ENCODE measurements around the gene C16orf89.

Gene C16orf89

GRCh38 chr16:5065326-5065725, 430 bp downstream of the C16orf89 start:
- H3K4me1 ChIP-seq (ENCODE audit: control insufficient read depth, insufficient read depth, low read length) = peaks cover 19% of the 10 kb centered on the region
- no peaks in the 10 kb centered on the region for H3K27me3 ChIP-seq (ENCODE audit: control insufficient read depth, insufficient read depth, low read length)
- no peaks in the 10 kb centered on the region for H3K9me3 ChIP-seq (ENCODE audit: control insufficient read depth, low read length)
- peak overlapping the region; percentile 2 for H3K4me3 ChIP-seq (ENCODE audit: low read length)
- H3K36me3 ChIP-seq (ENCODE audit: control insufficient read depth, insufficient read depth, low read length) = no peaks in the 10 kb centered on the region
- H3K9ac ChIP-seq (ENCODE audit: low read length) = peak overlapping the region; percentile 57

- Histone ChIP-seq H3K9ac (ENCODE audit: low read length) (peak overlapping the region; percentile 57), H3K4me1 (ENCODE audit: control insufficient read depth, insufficient read depth, low read length) (peaks cover 19% of the 10 kb centered on the region), H3K4me3 (ENCODE audit: low read length) (peak overlapping the region; percentile 2), H3K9me3 (ENCODE audit: control insufficient read depth, low read length) (no peaks in the 10 kb centered on the region), H3K36me3 (ENCODE audit: control insufficient read depth, insufficient read depth, low read length) (no peaks in the 10 kb centered on the region), H3K27me3 (ENCODE audit: control insufficient read depth, insufficient read depth, low read length) (no peaks in the 10 kb centered on the region)
These were observed 841 bp downstream of the C16orf89 start for GRCh38 chr16:5064915-5065314.

GRCh38 chr16:5062790-5063765, 2.7 kb downstream of the C16orf89 start:
- Histone ChIP-seq H3K36me3 (ENCODE audit: control insufficient read depth, insufficient read depth, low read length) (no peaks in the 10 kb centered on the region), H3K27me3 (ENCODE audit: control insufficient read depth, insufficient read depth, low read length) (no peaks in the 10 kb centered on the region), H3K4me3 (ENCODE audit: low read length) (no peak overlapping the region), H3K9me3 (ENCODE audit: control insufficient read depth, low read length) (no peaks in the 10 kb centered on the region), H3K9ac (ENCODE audit: low read length) (no peak overlapping the region), H3K4me1 (ENCODE audit: control insufficient read depth, insufficient read depth, low read length) (peaks cover 19% of the 10 kb centered on the region)

- H3K9ac ChIP-seq (ENCODE audit: low read length) = no peak overlapping the region
- H3K4me3 ChIP-seq (ENCODE audit: low read length) = no peak overlapping the region
- H3K9me3 ChIP-seq (ENCODE audit: control insufficient read depth, low read length) = no peaks in the 10 kb centered on the region
- peaks cover 19% of the 10 kb centered on the region for H3K4me1 ChIP-seq (ENCODE audit: control insufficient read depth, insufficient read depth, low read length)
- no peaks in the 10 kb centered on the region for H3K36me3 ChIP-seq (ENCODE audit: control insufficient read depth, insufficient read depth, low read length)
- no peaks in the 10 kb centered on the region for H3K27me3 ChIP-seq (ENCODE audit: control insufficient read depth, insufficient read depth, low read length)
These were observed 3.7 kb downstream of the C16orf89 start for GRCh38 chr16:5062051-5062450.

- Histone ChIP-seq H3K4me3 (ENCODE audit: low read length) (no peak overlapping the region), H3K9me3 (ENCODE audit: control insufficient read depth, low read length) (no peaks in the 10 kb centered on the region), H3K9ac (ENCODE audit: low read length) (no peak overlapping the region), H3K4me1 (ENCODE audit: control insufficient read depth, insufficient read depth, low read length) (peaks cover 7% of the 10 kb centered on the region), H3K27me3 (ENCODE audit: control insufficient read depth, insufficient read depth, low read length) (no peaks in the 10 kb centered on the region), H3K36me3 (ENCODE audit: control insufficient read depth, insufficient read depth, low read length) (no peaks in the 10 kb centered on the region)
These were observed 5.6 kb downstream of the C16orf89 start for GRCh38 chr16:5060073-5060641.

GRCh38 chr16:5059386-5060072, 6.2 kb downstream of the C16orf89 start:
- no peaks in the 10 kb centered on the region for H3K36me3 ChIP-seq (ENCODE audit: control insufficient read depth, insufficient read depth, low read length)
- H3K4me3 ChIP-seq (ENCODE audit: low read length) = no peak overlapping the region
- H3K9me3 ChIP-seq (ENCODE audit: control insufficient read depth, low read length) = no peaks in the 10 kb centered on the region
- no peaks in the 10 kb centered on the region for H3K27me3 ChIP-seq (ENCODE audit: control insufficient read depth, insufficient read depth, low read length)
- no peak overlapping the region for H3K9ac ChIP-seq (ENCODE audit: low read length)
- peaks cover under 1% of the 10 kb centered on the region for H3K4me1 ChIP-seq (ENCODE audit: control insufficient read depth, insufficient read depth, low read length)

- Histone ChIP-seq H3K4me1 (ENCODE audit: control insufficient read depth, insufficient read depth, low read length) (no peaks in the 10 kb centered on the region), H3K36me3 (ENCODE audit: control insufficient read depth, insufficient read depth, low read length) (no peaks in the 10 kb centered on the region), H3K4me3 (ENCODE audit: low read length) (no peak overlapping the region), H3K9me3 (ENCODE audit: control insufficient read depth, low read length) (no peaks in the 10 kb centered on the region), H3K9ac (ENCODE audit: low read length) (no peak overlapping the region), H3K27me3 (ENCODE audit: control insufficient read depth, insufficient read depth, low read length) (no peaks in the 10 kb centered on the region)
These were observed 7.3 kb downstream of the C16orf89 start for GRCh38 chr16:5058476-5058875.

- no peak overlapping the region for H3K4me3 ChIP-seq (ENCODE audit: low read length)
- no peaks in the 10 kb centered on the region for H3K27me3 ChIP-seq (ENCODE audit: control insufficient read depth, insufficient read depth, low read length)
- no peaks in the 10 kb centered on the region for H3K4me1 ChIP-seq (ENCODE audit: control insufficient read depth, insufficient read depth, low read length)
These were observed 9.4 kb downstream of the C16orf89 start for GRCh38 chr16:5056352-5056751.

GRCh38 chr16:5054876-5055865, 10.6 kb downstream of the C16orf89 start:
- Histone ChIP-seq H3K9me3 (ENCODE audit: control insufficient read depth, low read length) (no peaks in the 10 kb centered on the region), H3K36me3 (ENCODE audit: control insufficient read depth, insufficient read depth, low read length) (no peaks in the 10 kb centered on the region), H3K9ac (ENCODE audit: low read length) (no peak overlapping the region), H3K4me3 (ENCODE audit: low read length) (no peak overlapping the region), H3K27me3 (ENCODE audit: control insufficient read depth, insufficient read depth, low read length) (no peaks in the 10 kb centered on the region), H3K4me1 (ENCODE audit: control insufficient read depth, insufficient read depth, low read length) (no peaks in the 10 kb centered on the region)

More at GRCh38 chr16:5056352-5056751, 9.4 kb downstream of the C16orf89 start:
- Histone ChIP-seq H3K9ac (ENCODE audit: low read length) (no peak overlapping the region), H3K36me3 (ENCODE audit: control insufficient read depth, insufficient read depth, low read length) (no peaks in the 10 kb centered on the region), H3K9me3 (ENCODE audit: control insufficient read depth, low read length) (no peaks in the 10 kb centered on the region)

- Histone ChIP-seq H3K4me1 (ENCODE audit: control insufficient read depth, insufficient read depth, low read length) (no peaks in the 10 kb centered on the region), H3K27me3 (ENCODE audit: control insufficient read depth, insufficient read depth, low read length) (no peaks in the 10 kb centered on the region), H3K9me3 (ENCODE audit: control insufficient read depth, low read length) (no peaks in the 10 kb centered on the region), H3K9ac (ENCODE audit: low read length) (no peak overlapping the region), H3K4me3 (ENCODE audit: low read length) (no peak overlapping the region), H3K36me3 (ENCODE audit: control insufficient read depth, insufficient read depth, low read length) (no peaks in the 10 kb centered on the region)
These were observed 18.8 kb downstream of the C16orf89 start for GRCh38 chr16:5046914-5047313.

GRCh38 chr16:5045499-5046115, 20.1 kb downstream of the C16orf89 start:
- no peaks in the 10 kb centered on the region for H3K4me1 ChIP-seq (ENCODE audit: control insufficient read depth, insufficient read depth, low read length)
- H3K36me3 ChIP-seq (ENCODE audit: control insufficient read depth, insufficient read depth, low read length) = no peaks in the 10 kb centered on the region
- H3K4me3 ChIP-seq (ENCODE audit: low read length) = no peak overlapping the region
- no peaks in the 10 kb centered on the region for H3K27me3 ChIP-seq (ENCODE audit: control insufficient read depth, insufficient read depth, low read length)
- H3K9ac ChIP-seq (ENCODE audit: low read length) = no peak overlapping the region
- no peaks in the 10 kb centered on the region for H3K9me3 ChIP-seq (ENCODE audit: control insufficient read depth, low read length)

Measured in mucosa of stomach (tissue), 1 donor.